ENCODE measurements around the gene CCDC33.

- TF ChIP-seq, protein P1, sequence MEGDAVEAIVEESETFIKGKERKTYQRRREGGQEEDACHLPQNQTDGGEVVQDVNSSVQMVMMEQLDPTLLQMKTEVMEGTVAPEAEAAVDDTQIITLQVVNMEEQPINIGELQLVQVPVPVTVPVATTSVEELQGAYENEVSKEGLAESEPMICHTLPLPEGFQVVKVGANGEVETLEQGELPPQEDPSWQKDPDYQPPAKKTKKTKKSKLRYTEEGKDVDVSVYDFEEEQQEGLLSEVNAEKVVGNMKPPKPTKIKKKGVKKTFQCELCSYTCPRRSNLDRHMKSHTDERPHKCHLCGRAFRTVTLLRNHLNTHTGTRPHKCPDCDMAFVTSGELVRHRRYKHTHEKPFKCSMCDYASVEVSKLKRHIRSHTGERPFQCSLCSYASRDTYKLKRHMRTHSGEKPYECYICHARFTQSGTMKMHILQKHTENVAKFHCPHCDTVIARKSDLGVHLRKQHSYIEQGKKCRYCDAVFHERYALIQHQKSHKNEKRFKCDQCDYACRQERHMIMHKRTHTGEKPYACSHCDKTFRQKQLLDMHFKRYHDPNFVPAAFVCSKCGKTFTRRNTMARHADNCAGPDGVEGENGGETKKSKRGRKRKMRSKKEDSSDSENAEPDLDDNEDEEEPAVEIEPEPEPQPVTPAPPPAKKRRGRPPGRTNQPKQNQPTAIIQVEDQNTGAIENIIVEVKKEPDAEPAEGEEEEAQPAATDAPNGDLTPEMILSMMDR (IDR thresholded peaks at IDR 0.05; ENCODE audit: insufficient read depth, low read length): peak; percentile 75
- no peak for TF ChIP-seq POLR2AphosphoS5 (IDR thresholded peaks at IDR 0.05; ENCODE audit: low read depth)
- TF ChIP-seq, protein P2, sequence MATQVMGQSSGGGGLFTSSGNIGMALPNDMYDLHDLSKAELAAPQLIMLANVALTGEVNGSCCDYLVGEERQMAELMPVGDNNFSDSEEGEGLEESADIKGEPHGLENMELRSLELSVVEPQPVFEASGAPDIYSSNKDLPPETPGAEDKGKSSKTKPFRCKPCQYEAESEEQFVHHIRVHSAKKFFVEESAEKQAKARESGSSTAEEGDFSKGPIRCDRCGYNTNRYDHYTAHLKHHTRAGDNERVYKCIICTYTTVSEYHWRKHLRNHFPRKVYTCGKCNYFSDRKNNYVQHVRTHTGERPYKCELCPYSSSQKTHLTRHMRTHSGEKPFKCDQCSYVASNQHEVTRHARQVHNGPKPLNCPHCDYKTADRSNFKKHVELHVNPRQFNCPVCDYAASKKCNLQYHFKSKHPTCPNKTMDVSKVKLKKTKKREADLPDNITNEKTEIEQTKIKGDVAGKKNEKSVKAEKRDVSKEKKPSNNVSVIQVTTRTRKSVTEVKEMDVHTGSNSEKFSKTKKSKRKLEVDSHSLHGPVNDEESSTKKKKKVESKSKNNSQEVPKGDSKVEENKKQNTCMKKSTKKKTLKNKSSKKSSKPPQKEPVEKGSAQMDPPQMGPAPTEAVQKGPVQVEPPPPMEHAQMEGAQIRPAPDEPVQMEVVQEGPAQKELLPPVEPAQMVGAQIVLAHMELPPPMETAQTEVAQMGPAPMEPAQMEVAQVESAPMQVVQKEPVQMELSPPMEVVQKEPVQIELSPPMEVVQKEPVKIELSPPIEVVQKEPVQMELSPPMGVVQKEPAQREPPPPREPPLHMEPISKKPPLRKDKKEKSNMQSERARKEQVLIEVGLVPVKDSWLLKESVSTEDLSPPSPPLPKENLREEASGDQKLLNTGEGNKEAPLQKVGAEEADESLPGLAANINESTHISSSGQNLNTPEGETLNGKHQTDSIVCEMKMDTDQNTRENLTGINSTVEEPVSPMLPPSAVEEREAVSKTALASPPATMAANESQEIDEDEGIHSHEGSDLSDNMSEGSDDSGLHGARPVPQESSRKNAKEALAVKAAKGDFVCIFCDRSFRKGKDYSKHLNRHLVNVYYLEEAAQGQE (IDR thresholded peaks at IDR 0.05; ENCODE audit: insufficient replicate concordance, low read depth): no peak
Measured at GRCh38 chr15:74320352-74321247, 84.5 kb downstream of the CCDC33 start.

All from HL-60 (cell line).